Measurements from ENCODE around the gene PTPRG.

- no peak for TF ChIP-seq CTCF (conservative IDR thresholded peaks at IDR 0.05; ENCODE audit: low read length)
- TF ChIP-seq EZH2phosphoT487 (IDR thresholded peaks at IDR 0.05; ENCODE audit: borderline replicate concordance, low read depth, low read length) = no peak
Measured at GRCh38 chr3:61903074-61903473, 341.7 kb downstream of the PTPRG start.
